Activated T-helper 2 cell treated with anti-CD3 and anti-CD28 coated beads, Interferon-gamma antibody, Interleukin-2, Interleukin-4, amounts not matched to agents 10 μg/mL and 5 μg/mL and 100 μg/mL, durations not matched to agents 14 hours and 24 hours and 36 hours (primary cell): ENCODE measurements around the gene C3orf62. TPM values are rescaled to one million over a fixed set of nuclear protein-coding genes. Genes with fewer than 3 reads are reported as not detected.

ENCODE experiments used
- DNase-seq: peaks from one replicate; pipeline ENCODE4 v3.0.0; 2021; ENCODE audit warnings: low spot score
- H3K27ac Mint-ChIP-seq: one replicate; pipeline ENCODE4 v1.8.0; 2021; ENCODE audit warnings: mixed read lengths
- H3K27me3 Mint-ChIP-seq: one replicate; pipeline ENCODE4 v1.8.0; 2021; ENCODE audit warnings: low read depth, mixed read lengths
- H3K36me3 Mint-ChIP-seq: one replicate; pipeline ENCODE4 v1.8.0; 2021; ENCODE audit warnings: low read depth, mixed read lengths
- H3K4me1 Mint-ChIP-seq: one replicate; pipeline ENCODE4 v1.8.0; 2021; ENCODE audit warnings: low read depth, mixed read lengths
- H3K4me3 Mint-ChIP-seq: one replicate; pipeline ENCODE4 v1.8.0; 2021; ENCODE audit warnings: low read depth, mild to moderate bottlenecking, moderate library complexity, mixed read lengths
- H3K9me3 Mint-ChIP-seq: one replicate; pipeline ENCODE4 v1.8.0; 2021; ENCODE audit warnings: mixed read lengths
- intact Hi-C: fragments of 100-400 bp; cut with micrococcal nuclease; formaldehyde crosslinking; loops from one replicate; pipeline ENCODE4 v1.15.1; 2023
- total RNA-seq: library from RNA; stranded (reverse); gene quantifications from 2 replicates; pipeline ENCODE4 v1.2.3, GENCODE V29; 2022

C3orf62 gene
- total RNA-seq, 1 donor from 2014 or later, result 7.8 TPM

DNA sequence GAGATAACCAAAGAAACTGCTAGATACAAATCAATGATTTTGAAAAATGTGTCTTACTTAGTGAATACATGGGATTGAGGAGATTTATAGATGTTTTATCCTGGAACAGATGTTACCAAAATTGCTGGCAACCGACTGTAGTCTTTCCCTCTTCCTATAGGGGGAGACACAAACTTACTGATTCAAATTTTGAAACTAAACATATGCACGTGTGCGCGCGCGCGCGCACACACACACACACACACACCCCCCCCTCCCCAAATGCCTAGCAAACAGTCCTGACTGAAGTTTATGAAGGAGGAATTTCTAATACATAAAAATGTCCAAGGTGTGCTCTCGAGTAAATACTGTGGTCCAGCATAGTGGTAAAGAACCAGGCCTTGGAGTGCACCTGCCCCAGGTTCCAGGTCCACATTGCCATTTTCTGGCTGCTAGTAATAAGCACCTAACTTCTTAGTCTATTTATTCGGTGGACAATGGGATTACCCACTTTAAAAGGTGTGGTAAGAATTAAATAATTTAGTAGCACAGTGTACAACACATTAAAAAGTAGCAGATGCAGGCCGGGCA, 18.5 kb upstream of the C3orf62 start:
- peaks cover 68% of the 10 kb centered on the region for H3K36me3 Mint-ChIP-seq
- H3K27me3 Mint-ChIP-seq, result no peaks in the 10 kb centered on the region
- no peak overlapping the region for H3K4me3 Mint-ChIP-seq
- no peak overlapping the region for H3K27ac Mint-ChIP-seq
- H3K9me3 Mint-ChIP-seq, result no peaks in the 10 kb centered on the region
- no peak for DNase-seq
- no peaks in the 10 kb centered on the region for H3K4me1 Mint-ChIP-seq
- intact Hi-C loops, result loop anchor here (1.0 kb wide), 1 partner anchor 154 kb away; no protein-coding TSS in a partner anchor

DNA sequence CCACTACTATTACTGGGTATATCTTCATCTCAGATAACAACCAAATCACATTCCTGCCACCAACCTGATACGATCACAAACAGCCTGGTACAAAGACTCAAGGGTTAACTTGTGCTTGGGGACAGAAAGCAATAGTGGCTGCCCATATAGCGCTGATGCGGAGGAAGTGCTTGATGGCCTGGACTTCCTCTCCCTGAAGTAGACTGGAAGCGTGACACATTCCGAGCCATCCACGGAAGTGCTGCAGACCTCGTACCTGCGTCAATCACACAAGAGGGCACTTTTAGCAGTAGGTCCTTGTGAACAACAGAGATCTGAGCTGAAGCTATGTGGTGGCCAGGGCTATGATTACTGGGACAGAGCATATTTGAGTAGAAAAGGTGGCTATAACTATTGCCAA, 17.3 kb upstream of the C3orf62 start:
- intact Hi-C loops, result no loop called here
- Mint-ChIP-seq H3K9me3 (no peaks in the 10 kb centered on the region), H3K36me3 (peaks cover 67% of the 10 kb centered on the region), H3K27me3 (no peaks in the 10 kb centered on the region), H3K27ac (no peak overlapping the region), H3K4me3 (no peak overlapping the region), H3K4me1 (no peaks in the 10 kb centered on the region)
- DNase-seq, result no peak

- peaks cover 4% of the 10 kb centered on the region for H3K4me1 Mint-ChIP-seq
- H3K4me3 Mint-ChIP-seq, result no peak overlapping the region
- intact Hi-C loops, result no loop called here
- H3K9me3 Mint-ChIP-seq, result no peaks in the 10 kb centered on the region
- no peak overlapping the region for H3K27ac Mint-ChIP-seq
- peaks cover 75% of the 10 kb centered on the region for H3K36me3 Mint-ChIP-seq
- no peak for DNase-seq
- H3K27me3 Mint-ChIP-seq, result no peaks in the 10 kb centered on the region
These were observed 7.0 kb upstream of the C3orf62 start for GRCh38 chr3:49283997-49284396.

GRCh38 chr3:49279376-49279775, 2.3 kb upstream of the C3orf62 start:
- Mint-ChIP-seq H3K27ac (no peak overlapping the region), H3K36me3 (peaks cover 64% of the 10 kb centered on the region), H3K9me3 (no peaks in the 10 kb centered on the region), H3K4me3 (no peak overlapping the region), H3K4me1 (peaks cover 27% of the 10 kb centered on the region), H3K27me3 (no peaks in the 10 kb centered on the region)
- intact Hi-C loops, result loop anchor here (5.0 to 10.0 kb wide), 2 partner anchors 78 to 105 kb away; partner anchors contain the start of genes GPX1 and KLHDC8B
- no peak for DNase-seq

- no peak overlapping the region for H3K4me3 Mint-ChIP-seq
- peaks cover 30% of the 10 kb centered on the region for H3K4me1 Mint-ChIP-seq
- intact Hi-C loops, result loop anchor here (5.0 to 10.0 kb wide), 2 partner anchors 79 to 104 kb away; partner anchors contain the start of genes GPX1 and KLHDC8B
- H3K36me3 Mint-ChIP-seq, result peaks cover 61% of the 10 kb centered on the region
- no peaks in the 10 kb centered on the region for H3K9me3 Mint-ChIP-seq
- peak overlapping the region; percentile 56 for H3K27ac Mint-ChIP-seq
- DNase-seq, result no peak
- no peaks in the 10 kb centered on the region for H3K27me3 Mint-ChIP-seq
These were observed 1.5 kb upstream of the C3orf62 start for GRCh38 chr3:49278548-49278947.

DNA sequence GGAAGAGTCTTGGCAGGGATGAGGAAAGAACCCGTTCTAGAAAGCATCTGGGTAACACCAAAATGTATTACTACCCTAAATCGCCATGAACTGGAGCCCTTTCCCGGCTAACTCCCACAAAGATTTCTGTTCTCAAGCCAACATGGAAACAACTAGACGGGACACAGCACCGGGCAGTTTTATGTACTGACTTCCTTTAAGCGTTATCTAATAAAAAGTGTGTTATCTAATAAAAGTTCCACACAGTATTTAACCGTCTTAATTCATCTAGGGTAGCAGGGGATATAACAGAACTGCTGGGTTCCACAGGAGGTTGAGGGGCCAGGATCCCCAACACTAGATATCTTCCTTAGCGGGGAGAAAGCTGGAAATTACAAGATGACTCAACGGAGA, 347 bp upstream of the C3orf62 start:
- Mint-ChIP-seq H3K36me3 (peaks cover 51% of the 10 kb centered on the region), H3K4me3 (peak overlapping the region; percentile 80), H3K27ac (peak overlapping the region; percentile 90), H3K27me3 (no peaks in the 10 kb centered on the region), H3K9me3 (no peaks in the 10 kb centered on the region), H3K4me1 (peaks cover 30% of the 10 kb centered on the region)
- intact Hi-C loops, result loop anchor here (5.0 to 10.0 kb wide), 2 partner anchors 80 to 103 kb away; partner anchors contain the start of genes GPX1 and KLHDC8B
- no peak for DNase-seq

GRCh38 chr3:49273825-49274532, 3.1 kb downstream of the C3orf62 start:
- no peak for DNase-seq
- H3K4me3 Mint-ChIP-seq, result no peak overlapping the region
- peaks cover 27% of the 10 kb centered on the region for H3K4me1 Mint-ChIP-seq
- intact Hi-C loops, result loop anchor here (10.0 kb wide), 1 partner anchor 99 kb away; the partner anchor contains the start of gene KLHDC8B
- H3K9me3 Mint-ChIP-seq, result no peaks in the 10 kb centered on the region
- peaks cover 53% of the 10 kb centered on the region for H3K36me3 Mint-ChIP-seq
- no peaks in the 10 kb centered on the region for H3K27me3 Mint-ChIP-seq
- H3K27ac Mint-ChIP-seq, result peak overlapping the region; percentile 58

GRCh38 chr3:49271047-49271446, 6.0 kb downstream of the C3orf62 start:
- Mint-ChIP-seq H3K36me3 (peaks cover 36% of the 10 kb centered on the region), H3K27me3 (no peaks in the 10 kb centered on the region), H3K4me3 (no peak overlapping the region), H3K4me1 (peaks cover 8% of the 10 kb centered on the region), H3K9me3 (no peaks in the 10 kb centered on the region), H3K27ac (no peak overlapping the region)
- intact Hi-C loops, result loop anchor here (10.0 kb wide), 1 partner anchor 96 kb away; the partner anchor contains the start of gene KLHDC8B
- DNase-seq, result no peak

DNA sequence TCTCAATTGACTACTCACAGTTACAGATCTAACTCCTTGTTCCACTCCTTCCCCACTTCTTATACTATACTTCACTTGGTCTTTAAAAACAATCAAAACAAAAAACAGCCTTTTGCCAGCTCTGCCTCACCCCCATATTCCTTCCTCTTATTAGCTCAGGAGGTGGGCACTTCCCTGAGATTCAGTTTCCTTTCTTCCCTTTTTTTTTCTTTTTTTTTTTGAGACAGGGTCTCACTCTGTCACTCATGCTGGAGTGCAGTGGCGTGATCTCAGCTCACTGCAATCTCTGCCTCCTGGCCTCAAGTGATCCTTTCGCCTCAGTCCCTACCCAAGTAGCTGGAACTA, 6.9 kb downstream of the C3orf62 start:
- peaks cover 31% of the 10 kb centered on the region for H3K36me3 Mint-ChIP-seq
- no peak for DNase-seq
- peaks cover 4% of the 10 kb centered on the region for H3K4me1 Mint-ChIP-seq
- H3K27me3 Mint-ChIP-seq, result no peaks in the 10 kb centered on the region
- intact Hi-C loops, result loop anchor here (10.0 kb wide), 1 partner anchor 95 kb away; the partner anchor contains the start of gene KLHDC8B
- no peaks in the 10 kb centered on the region for H3K9me3 Mint-ChIP-seq
- H3K27ac Mint-ChIP-seq, result no peak overlapping the region
- H3K4me3 Mint-ChIP-seq, result no peak overlapping the region

GRCh38 chr3:49269443-49270155, 7.4 kb downstream of the C3orf62 start:
- Mint-ChIP-seq H3K27me3 (no peaks in the 10 kb centered on the region), H3K4me1 (peaks cover 4% of the 10 kb centered on the region)
- intact Hi-C loops, result loop anchor here (10.0 kb wide), 1 partner anchor 95 kb away; the partner anchor contains the start of gene KLHDC8B

DNA sequence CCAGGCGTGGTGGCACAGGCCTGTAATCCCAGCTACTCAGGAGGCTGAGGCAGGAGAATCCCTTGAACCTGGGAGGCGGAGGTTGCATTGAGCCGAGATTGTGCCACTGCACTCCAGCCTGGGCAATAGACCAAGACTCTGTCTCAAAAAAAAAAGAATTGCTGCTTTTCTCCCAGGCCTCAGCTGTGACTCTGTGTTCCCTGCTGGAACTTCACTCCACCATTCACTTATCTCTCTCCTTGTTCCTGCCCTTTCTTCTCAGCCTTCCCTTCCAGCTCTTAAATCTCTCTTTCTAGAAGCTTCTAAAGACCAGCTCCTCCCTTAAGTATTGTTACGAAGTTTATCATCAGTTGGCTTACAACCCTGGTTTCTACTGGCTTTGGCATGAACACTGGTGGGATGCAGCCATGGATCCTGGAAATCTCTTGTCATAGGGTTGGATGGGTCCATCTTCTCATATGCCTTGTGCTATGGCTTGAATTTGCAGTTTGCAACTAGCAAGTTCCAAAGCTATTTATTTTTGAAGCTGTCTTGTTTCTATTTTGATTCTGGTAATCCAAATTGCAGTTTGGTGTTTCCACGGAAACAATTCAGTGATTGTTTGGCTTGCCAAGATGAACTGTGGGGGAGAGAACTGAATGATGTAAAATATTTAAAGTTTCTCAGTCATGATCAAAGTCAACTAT, 10.5 kb downstream of the C3orf62 start:
- no peak for DNase-seq
- Mint-ChIP-seq H3K4me3 (no peak overlapping the region), H3K4me1 (no peaks in the 10 kb centered on the region), H3K27me3 (no peaks in the 10 kb centered on the region), H3K9me3 (no peaks in the 10 kb centered on the region), H3K36me3 (peaks cover 26% of the 10 kb centered on the region), H3K27ac (no peak overlapping the region)
- intact Hi-C loops, result no loop called here

More at GRCh38 chr3:49269443-49270155, 7.4 kb downstream of the C3orf62 start:
- no peak for DNase-seq
- H3K4me3 Mint-ChIP-seq, result no peak overlapping the region
- peaks cover 31% of the 10 kb centered on the region for H3K36me3 Mint-ChIP-seq
- no peak overlapping the region for H3K27ac Mint-ChIP-seq
- no peaks in the 10 kb centered on the region for H3K9me3 Mint-ChIP-seq

GRCh38 chr3:49265661-49266386, 11.2 kb downstream of the C3orf62 start:
- intact Hi-C loops, result no loop called here
- Mint-ChIP-seq H3K27me3 (no peaks in the 10 kb centered on the region), H3K27ac (no peak overlapping the region), H3K4me1 (peaks cover 4% of the 10 kb centered on the region), H3K9me3 (no peaks in the 10 kb centered on the region), H3K4me3 (no peak overlapping the region), H3K36me3 (peaks cover 23% of the 10 kb centered on the region)
- DNase-seq, result no peak
